HFF-Myc (cell line): ENCODE data around the gene SEPTIN10.
"Not testable (repeated sequence)": the region's sequence is repeated elsewhere in the genome, so short reads cannot be mapped to it uniquely, and the experiment has no call there.

Experiments used
- DNase-seq: peaks from one replicate; pipeline ENCODE4 v3.0.0-alpha.2; 2011; ENCODE audit warnings: low read depth; ENCODE audit errors: extremely low read depth
- H3K4me3 ChIP-seq: replicated peaks from 2 replicates; pipeline ENCODE4 v1.5.1; 2011; ENCODE audit warnings: low read depth, mild to moderate bottlenecking, control low read depth, low read length
- CTCF ChIP-seq: IDR thresholded peaks from 2 replicates; pipeline ENCODE4 v1.5.1; 2012; ENCODE audit warnings: mild to moderate bottlenecking, low read depth, low read length, control low read depth; ENCODE audit errors: missing control alignments

SEPTIN10 gene

GRCh38 chr2:109538546-109538945 is 75.2 kb downstream of the SEPTIN10 start:
- no peak for DNase-seq
- TF ChIP-seq CTCF, result no peak

DNA sequence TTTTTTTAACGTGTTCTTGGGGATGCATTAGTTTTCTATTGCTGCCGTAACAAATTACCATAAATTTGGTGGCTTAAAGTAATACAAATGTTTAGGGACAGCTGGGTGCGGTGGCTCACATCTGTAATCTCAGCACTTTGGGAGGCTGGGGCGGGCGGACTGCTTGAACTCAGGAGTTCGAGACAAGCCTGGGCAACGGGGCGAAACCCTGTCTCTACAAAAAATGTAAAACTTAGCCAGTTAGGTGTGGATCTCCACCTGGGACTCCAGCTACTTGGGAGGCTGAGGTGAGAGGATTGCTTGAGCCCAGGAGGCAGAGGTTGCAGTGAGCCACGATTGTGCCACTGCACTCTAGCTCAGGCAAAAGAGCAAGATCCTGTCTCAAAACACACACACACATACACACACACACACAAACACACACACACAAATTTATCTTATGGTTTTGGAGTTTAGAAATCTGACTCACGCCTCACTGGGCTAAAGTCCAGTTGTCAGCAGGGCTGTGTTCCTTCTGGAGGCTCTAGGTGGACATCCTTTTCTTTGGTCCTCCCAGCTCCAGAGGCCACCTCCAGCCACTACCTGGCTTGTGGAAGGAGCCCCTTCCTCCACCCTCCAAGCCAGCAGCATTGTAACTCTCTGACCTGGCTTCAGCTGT is 76.1 kb downstream of the SEPTIN10 start:
- no peak for TF ChIP-seq CTCF
- H3K4me3 ChIP-seq, result no peak overlapping the region
- DNase-seq, result no peak

More at GRCh38 chr2:109538546-109538945, 75.2 kb downstream of the SEPTIN10 start:
- H3K4me3 ChIP-seq, result no peak overlapping the region

DNA sequence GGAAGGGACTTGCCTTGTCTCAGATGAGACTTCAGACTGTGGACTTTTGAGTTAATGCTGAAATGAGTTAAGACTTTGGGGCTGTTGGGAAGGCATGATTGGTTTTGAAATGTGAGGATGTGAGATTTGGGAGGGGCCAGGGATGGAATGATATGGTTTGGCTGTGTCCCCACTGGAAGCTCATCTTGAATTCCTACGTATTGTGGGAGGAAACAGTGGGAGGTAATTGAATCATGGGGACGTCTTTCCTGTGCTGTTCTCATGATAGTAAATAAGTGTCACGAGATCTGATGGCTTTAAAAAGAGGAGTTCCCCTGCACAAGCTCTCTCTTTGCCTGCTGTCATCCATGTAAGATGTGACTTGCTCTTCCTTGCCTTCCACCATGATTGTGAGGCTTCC is 77.2 kb downstream of the SEPTIN10 start:
- DNase-seq, result not testable (repeated sequence)

GRCh38 chr2:109535217-109535946 is 78.4 kb downstream of the SEPTIN10 start:
- no peak overlapping the region for H3K4me3 ChIP-seq
- no peak for TF ChIP-seq CTCF
- DNase-seq, result no peak

More for the DNA sequence above, 77.2 kb downstream of the SEPTIN10 start:
- H3K4me3 ChIP-seq, result not testable (repeated sequence)

GRCh38 chr2:109533823-109534222 is 79.9 kb downstream of the SEPTIN10 start:
- DNase-seq, result no peak
- no peak for TF ChIP-seq CTCF
- H3K4me3 ChIP-seq, result no peak overlapping the region

GRCh38 chr2:109532728-109533076 is 81.1 kb downstream of the SEPTIN10 start:
- DNase-seq, result no peak
- TF ChIP-seq CTCF, result no peak
- H3K4me3 ChIP-seq, result no peak overlapping the region

- H3K4me3 ChIP-seq, result no peak overlapping the region
- no peak for DNase-seq
- no peak for TF ChIP-seq CTCF
Observed at GRCh38 chr2:109531896-109532727, 81.7 kb downstream of the SEPTIN10 start.
